ENCODE measurements around the gene USP13. TPM values are rescaled to one million over a fixed set of nuclear protein-coding genes. Genes with fewer than 3 reads are reported as not detected.

The USP13 gene
- total RNA-seq, 4 donors from 2014 or later = 1.6 to 12.4 (median 5.7) TPM

GRCh38 chr3:179766416-179767133 is 113.7 kb downstream of the USP13 start:
- Histone ChIP-seq H3K27me3 (no peaks in the 10 kb centered on the region), H3K27ac (no peak overlapping the region), H3K36me3 (peaks cover 0 to 8% (median 0%) of the 10 kb centered on the region in 3 donors), H3K9me3 (no peaks in the 10 kb centered on the region), H3K4me1 (no peaks in the 10 kb centered on the region), H3K4me3 (no peak overlapping the region)
- no peak for DNase-seq
- TF ChIP-seq POLR2A (IDR thresholded peaks at IDR 0.05) = no peak
- no peak for TF ChIP-seq CTCF (IDR thresholded peaks at IDR 0.05)

DNA sequence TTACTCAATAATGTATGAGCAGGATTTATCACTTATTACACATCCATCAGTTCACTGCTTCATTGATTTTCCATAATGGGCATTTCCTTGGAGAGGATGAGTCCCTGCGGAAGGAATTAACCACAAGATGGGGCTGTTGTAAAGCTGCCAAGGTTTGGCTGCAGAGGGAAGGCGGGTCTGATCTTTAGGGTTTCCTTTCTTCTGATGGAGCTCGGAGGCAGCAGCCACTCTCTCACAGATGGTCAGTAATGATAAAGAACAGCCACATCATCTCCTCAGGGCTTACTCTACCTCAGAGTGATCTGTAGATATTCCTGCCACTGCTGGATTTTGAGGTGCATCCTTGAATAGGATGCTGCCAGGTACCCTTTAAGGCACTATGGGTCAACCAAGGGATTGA is 115.2 kb downstream of the USP13 start:
- no peaks in the 10 kb centered on the region for H3K9me3 ChIP-seq
- peaks cover 0 to 8% (median 0%) of the 10 kb centered on the region in 3 donors for H3K36me3 ChIP-seq
- H3K4me1 ChIP-seq = no peaks in the 10 kb centered on the region
- H3K27me3 ChIP-seq = no peaks in the 10 kb centered on the region
- no peak overlapping the region for H3K27ac ChIP-seq
- H3K4me3 ChIP-seq = no peak overlapping the region
- no peak for DNase-seq
- TF ChIP-seq CTCF (IDR thresholded peaks at IDR 0.05) (no peak), POLR2A (IDR thresholded peaks at IDR 0.05) (no peak)

DNA sequence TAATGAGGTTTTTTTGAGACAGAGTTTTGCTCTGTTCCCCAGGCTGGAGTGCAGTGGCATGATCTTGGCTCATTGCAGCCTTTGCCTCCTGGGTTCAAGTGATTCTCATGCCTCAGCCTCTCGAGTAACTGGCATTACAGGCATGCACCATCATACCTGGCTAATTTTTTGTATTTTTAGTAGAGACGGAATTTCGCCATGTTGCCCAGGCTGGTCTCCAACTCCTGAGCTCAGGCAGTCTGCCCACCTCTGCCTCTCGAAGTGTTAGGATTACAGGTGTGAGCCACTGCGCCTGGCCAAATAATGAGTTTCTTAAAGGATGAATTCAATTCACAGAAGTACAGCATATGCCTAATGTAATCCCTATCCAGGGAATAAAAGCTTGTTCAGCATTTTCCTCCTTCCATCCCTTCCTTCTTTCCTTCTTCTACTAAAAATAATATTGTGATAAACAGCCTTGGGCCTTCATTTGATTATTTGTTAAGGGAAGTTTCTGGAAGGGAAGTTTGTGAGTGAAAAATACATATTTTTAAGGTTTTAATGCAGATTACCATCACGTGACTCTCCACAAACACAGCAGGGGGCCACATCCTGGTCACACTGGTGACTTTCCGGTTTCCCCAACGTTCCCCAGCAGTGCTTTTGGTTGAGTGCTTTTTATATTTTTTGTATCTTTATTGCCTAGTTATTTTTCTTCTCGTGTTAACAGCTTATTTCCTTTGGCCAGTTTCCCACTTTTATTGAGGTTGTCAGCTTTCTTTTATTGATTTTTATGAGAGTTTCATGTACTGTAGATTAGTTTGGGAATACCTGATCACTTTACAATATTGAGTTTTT is 116.8 kb downstream of the USP13 start:
- Histone ChIP-seq H3K36me3 (peaks cover 0 to 8% (median 0%) of the 10 kb centered on the region in 3 donors), H3K4me1 (no peaks in the 10 kb centered on the region), H3K27me3 (no peaks in the 10 kb centered on the region), H3K4me3 (no peak overlapping the region), H3K27ac (no peak overlapping the region), H3K9me3 (no peaks in the 10 kb centered on the region)
- DNase-seq = no peak
- no peak for TF ChIP-seq POLR2A (IDR thresholded peaks at IDR 0.05)
- TF ChIP-seq CTCF (IDR thresholded peaks at IDR 0.05) = no peak

DNA sequence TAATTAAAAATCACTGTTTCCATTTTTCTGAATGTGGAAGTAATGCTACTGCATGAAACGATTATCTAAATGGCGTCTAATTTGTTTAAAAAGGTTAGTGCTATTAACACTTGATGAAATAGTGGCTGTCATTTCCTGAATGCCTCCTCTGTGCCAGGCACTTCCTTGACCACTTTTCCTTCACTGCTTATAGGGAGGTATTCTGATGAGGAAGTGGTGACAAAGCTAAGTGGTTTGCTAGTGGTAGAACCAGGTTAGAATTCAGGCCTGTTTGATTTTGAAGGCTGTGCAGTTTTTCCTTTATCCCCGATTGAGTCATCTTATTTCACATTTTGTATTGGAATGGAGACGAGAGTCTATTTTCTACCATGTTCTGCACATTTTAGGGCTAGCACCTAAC is 119.0 kb downstream of the USP13 start:
- no peak for TF ChIP-seq POLR2A (IDR thresholded peaks at IDR 0.05)
- TF ChIP-seq CTCF (IDR thresholded peaks at IDR 0.05) = no peak
- H3K9me3 ChIP-seq = no peaks in the 10 kb centered on the region

DNA sequence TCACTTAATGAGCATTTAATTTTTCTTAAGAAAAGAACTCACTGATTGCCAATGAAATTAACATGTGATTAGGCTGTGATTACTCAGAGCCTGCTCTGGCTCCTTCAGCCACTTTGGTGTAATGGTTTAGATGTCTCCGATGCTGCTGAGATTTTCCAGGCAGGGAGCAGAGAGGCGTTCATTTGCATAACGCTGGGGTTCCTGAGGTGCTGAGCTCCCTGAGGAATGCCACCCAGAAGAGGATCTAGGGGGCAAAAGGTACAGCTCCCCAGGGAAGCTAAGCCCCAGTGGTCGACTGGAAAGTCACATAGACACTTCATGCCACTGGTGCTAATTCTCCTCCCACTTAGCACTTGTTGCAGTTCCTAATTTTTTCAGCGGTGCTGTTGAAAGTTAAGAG is 119.5 kb downstream of the USP13 start:
- no peaks in the 10 kb centered on the region for H3K27me3 ChIP-seq
- no peaks in the 10 kb centered on the region for H3K36me3 ChIP-seq
- no peak for DNase-seq
- H3K27ac ChIP-seq = no peak overlapping the region
- H3K4me3 ChIP-seq = no peak overlapping the region
- TF ChIP-seq CTCF (IDR thresholded peaks at IDR 0.05) = no peak
- no peak for TF ChIP-seq POLR2A (IDR thresholded peaks at IDR 0.05)
- no peaks in the 10 kb centered on the region for H3K9me3 ChIP-seq
- no peaks in the 10 kb centered on the region for H3K4me1 ChIP-seq

More for the DNA sequence above, 119.0 kb downstream of the USP13 start:
- Histone ChIP-seq H3K36me3 (peaks cover 0 to 1% (median 0%) of the 10 kb centered on the region in 3 donors), H3K4me3 (no peak overlapping the region), H3K27me3 (no peaks in the 10 kb centered on the region), H3K27ac (no peak overlapping the region), H3K4me1 (no peaks in the 10 kb centered on the region)
- DNase-seq = no peak

Data from Peyer's patch (tissue), 4 donors.